Activated CD4-positive, CD25-positive, alpha-beta regulatory T cell treated with anti-CD3 and anti-CD28 coated beads, Interleukin-2, amount 50 U/mL, for 24 hours (primary cell): ENCODE data around the gene IL1RAP.
A peak's percentile ranks its signal among the peaks of the same experiment; 100 is the strongest.

Source experiments
- ATAC-seq, 2 donors: fragments of 150-1000 bp; cut with Tn5 transposase; one replicate each; pipeline ENCODE4 v1.10.0; 2021; ENCODE audit warnings: mild to moderate bottlenecking in 1 of 2, moderate library complexity in 1 of 2

IL1RAP gene

DNA sequence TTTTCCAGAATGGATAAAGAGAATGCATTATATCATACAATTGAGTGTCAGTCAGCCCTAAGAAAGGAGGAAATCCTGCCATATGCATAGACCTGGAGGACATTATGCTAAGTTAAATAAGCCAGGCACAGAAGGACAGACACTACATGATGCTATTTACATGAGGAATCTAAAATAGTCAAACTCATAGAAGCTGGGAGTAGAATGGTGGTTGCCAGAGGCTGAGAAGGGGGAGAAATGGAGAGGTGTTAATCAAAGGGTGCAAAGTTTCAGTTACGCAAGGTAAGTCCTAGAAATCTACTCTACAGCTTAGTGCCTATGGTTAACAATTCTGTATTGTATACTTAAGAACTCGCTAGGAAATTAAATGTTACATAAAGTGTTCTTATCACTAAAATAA lies 66.5 kb downstream of the IL1RAP start:
- no peak for ATAC-seq

DNA sequence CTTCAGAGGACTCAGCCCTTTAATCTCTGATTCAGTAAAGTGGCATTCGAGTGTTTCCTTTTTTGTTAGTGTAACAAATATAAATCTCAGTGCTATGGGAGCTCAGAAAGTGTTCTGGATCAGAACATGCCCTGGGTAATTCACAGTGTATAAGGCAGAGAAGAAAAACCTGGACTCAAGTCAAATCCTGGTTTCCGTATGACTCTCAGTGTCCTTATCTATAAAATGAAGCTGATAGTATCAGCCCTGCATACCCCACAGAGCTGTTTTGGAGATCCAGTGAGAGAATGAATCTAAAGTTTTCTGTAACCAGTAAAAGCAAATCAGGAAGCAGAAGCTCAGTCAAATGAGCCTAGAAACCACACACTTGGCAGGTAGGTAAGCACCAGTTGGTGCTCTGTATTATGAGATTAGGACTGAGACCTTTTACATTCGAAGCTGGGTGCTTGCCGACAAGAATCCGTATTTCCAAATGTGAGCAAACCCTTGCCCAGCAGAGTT lies 67.2 kb downstream of the IL1RAP start:
- no peak for ATAC-seq

DNA sequence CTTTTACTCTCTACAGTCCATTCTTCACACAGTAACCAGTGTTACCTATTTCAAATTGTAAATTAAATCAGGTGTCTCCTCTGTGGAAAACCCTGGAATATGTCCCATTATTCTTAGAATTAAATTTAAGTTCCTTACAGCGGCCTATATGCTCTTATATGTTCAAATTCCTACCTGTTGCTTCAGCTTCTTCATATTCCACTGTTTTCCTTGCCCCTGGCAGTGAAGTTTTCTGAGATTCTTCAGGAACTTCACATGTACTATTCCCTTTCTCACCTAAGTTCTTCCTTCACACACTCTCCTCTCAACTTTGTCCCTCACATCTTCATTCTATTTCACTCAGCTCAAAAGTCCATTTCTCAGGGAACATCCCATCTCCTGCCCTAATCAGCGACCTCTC lies 68.8 kb downstream of the IL1RAP start:
- ATAC-seq = no peak

GRCh38 chr3:190585805-190586630 lies 72.1 kb downstream of the IL1RAP start:
- peak; percentile 78 to 81 for ATAC-seq

- peak; percentile 79 to 84 for ATAC-seq
Measured at GRCh38 chr3:190586631-190587011, 72.7 kb downstream of the IL1RAP start.

DNA sequence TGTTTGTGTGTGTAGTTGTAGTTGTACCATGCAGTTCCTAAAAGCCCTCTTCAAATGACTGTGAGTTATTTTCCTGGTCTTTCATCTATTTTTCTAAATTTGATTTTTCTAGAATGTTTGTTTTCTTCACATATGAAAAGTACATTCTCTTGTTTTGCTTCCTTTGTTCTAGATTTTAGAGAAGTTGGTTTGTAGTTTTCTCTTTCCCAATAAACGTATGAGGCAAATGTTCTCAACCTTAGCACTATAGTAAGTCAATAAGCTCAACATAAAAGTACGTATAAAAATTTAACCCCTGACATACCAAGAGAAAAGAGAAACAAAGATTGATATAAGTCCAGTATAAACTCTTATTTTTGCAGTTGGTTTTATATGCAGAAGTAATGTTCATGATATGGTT lies 74.7 kb downstream of the IL1RAP start:
- no peak for ATAC-seq

DNA sequence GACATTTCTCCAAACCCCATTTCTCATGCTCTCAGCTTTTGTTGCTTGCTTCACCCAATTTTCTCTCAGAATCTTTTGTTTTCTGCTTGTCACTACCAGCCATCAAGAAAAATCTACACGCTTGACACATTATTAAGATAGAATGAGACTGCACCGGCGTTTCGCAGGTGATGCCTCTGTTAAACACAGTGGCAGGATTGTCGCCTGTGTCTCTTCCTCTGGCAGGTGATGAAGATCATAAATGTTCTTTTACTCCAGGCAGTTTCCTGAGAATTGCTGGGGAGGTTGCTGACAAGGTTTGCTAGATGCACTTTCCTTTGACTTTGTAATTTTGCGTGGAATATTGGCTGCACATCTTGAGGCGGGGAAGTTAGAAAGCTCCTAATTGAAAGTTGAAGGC lies 75.4 kb downstream of the IL1RAP start:
- ATAC-seq = no peak

DNA sequence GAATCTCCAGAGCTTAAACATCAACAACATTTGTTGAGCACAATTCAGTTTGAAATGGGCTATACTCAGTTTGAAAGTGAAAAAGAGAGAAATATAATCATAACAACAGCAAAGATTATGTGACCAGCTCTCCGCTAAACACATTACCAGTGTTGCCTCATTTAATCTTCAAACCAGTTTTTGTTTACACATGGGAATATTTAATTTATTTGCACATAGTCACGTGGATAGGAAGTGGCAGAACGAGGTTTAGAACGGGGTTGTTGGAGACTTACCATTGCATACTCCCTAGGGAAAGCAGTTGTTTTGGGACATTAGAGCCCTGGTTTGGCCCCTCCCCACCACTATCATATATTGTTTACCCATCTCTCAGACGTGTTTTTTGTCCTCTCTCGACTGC lies 77.2 kb downstream of the IL1RAP start:
- no peak for ATAC-seq

DNA sequence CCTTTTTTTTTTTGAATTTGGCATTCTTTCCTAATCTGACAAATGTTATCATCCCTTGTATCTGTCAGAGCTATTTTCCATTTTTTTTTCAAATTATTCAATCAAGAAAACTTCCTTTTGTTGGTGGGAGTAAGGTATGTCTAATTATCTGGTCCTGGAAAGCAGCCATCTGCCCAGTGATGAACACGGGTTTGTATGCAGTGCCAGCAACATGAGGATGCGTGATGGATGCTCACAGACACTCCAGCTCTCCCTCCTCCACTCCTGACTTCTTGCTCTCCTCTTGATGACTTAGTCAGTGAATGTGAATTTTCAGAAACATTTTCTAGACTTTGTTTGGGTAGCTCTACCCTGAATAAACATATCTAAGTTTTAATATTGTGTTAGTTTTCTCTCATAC lies 79.2 kb downstream of the IL1RAP start:
- ATAC-seq = no peak

- no peak for ATAC-seq
Measured at GRCh38 chr3:190594171-190594570, 80.3 kb downstream of the IL1RAP start.

DNA sequence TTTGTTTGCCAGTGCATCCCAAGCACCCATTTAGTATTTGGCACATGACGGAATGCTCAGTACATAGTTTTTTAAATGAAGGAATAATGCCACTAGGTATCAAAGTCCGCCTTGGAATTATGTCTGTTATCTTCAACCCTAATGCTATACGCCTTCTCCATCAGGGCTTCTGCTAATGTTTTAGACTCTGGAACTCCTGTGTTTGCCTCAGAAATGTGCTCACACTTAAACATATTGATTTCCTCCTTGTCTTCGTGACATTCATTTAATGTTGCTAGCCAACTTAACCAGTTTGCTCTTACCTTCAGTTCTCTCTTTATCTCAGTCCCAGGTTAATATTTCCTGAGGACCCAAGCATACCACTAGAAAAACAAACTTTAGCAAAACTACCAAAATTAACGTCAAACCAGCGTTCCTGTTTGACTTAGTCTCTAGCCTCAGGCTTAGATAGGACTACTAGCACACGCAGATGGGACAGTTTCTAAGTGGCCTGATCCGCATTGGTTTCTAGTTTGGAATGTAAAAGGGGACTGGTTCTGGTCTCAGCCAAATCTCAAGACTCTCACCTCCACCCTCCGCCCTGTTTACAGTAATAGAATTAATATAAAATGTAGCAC lies 81.4 kb downstream of the IL1RAP start:
- no peak for ATAC-seq

DNA sequence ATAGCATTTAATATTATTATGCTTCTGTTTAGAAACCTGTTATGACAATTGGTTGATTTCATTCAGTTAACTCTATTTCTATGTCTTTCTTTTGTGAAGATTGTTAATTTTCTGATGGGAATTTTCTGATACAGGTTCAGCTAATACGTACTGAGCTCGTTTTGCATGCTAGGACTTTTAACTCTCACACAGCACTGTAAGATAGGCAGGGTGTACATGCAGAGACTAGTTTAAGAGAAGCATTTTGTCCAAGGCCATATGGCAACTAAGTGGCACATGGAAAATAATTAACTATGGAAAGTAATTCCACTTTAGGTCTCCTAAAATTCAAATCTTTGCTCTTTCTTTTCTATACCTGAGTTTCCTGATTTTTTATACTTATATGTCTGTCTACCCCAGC lies 81.9 kb downstream of the IL1RAP start:
- no peak for ATAC-seq

DNA sequence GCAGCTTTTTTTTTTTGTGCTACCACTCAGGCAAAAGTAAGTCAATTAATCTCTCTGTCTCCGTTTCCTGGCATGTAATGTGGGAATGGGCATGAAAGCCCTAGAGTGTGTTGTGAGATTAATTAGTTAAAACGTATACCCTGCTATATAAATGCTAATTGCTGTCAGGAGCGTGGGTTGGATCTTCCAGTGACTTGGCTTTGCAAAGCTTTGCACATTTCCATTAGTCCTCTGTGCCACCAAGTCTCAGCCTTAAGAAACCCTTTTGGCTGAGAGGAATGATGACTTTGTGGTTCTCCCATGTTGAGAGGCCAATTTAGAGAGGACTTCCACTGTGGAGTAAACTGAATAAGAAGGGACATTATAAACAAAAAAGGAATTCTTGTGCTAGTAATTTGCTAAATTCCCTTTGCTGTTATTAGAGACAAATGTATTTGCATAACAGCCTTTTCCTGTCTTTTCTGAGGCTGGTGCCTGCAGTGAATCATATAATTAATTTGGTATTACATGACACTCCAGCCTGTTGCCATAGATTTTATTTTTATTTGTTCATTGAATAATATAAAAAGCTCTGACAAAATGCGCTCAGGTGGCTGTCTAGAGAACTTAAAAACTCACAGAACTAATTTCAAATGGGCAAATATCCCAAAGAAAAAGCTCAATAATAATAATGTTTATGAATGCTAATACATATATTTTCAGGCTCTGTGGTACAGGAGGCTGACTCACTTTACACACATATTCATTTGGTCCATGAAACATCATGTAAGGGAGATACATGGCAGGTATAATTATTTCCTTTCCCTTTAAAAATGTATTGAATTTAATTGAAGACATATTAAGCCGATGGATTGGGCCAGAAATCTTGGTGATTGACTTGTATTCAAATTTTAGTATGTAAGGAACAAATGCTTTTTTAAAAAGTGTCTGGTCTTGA lies 82.7 kb downstream of the IL1RAP start:
- ATAC-seq = peak in 1 of 2 donors; percentile 48

- no peak for ATAC-seq
Measured at GRCh38 chr3:190597291-190597690, 83.4 kb downstream of the IL1RAP start.

GRCh38 chr3:190601622-190602021 lies 87.7 kb downstream of the IL1RAP start:
- ATAC-seq = no peak

- no peak for ATAC-seq
Measured at GRCh38 chr3:190605385-190605784, 91.5 kb downstream of the IL1RAP start.

- ATAC-seq = no peak
Measured at GRCh38 chr3:190606596-190606995, 92.7 kb downstream of the IL1RAP start.

DNA sequence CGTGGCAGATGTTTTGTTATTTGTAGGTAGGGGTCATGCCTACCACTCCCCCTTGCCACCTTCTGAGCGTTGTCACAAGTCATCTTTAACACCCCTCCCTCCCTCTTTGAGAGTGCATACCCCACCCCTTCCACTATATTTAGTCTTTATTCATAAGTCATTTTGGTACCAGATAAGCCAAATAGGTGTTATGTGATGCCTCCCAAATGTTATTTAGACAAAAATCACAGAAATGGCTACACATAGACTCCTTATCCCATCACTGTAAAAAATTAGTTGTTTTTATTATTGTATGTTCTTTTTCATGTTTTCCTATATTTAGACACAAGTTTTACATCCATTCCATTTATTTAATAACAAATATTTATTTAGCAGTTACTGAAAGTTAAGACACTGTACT lies 93.1 kb downstream of the IL1RAP start:
- ATAC-seq = no peak

- no peak for ATAC-seq
Measured at GRCh38 chr3:190608850-190609589, 95.1 kb downstream of the IL1RAP start.

- ATAC-seq = no peak
Measured at GRCh38 chr3:190614226-190615059, 100.6 kb downstream of the IL1RAP start.

DNA sequence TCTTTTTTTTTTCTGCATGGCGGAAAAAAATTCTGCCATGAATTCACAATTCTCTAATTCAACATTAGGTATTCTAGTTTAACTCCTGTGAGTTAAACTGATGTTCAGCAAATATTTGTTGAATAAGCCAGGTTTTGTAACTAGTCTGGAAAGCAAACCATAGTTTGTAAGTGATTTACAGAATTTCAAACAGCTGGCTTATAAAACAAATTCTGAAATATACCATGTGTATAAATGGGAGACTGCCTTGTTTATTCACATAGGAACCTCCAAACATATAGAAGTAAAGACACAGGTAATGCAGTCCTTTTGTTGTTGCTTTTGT lies 101.1 kb downstream of the IL1RAP start:
- no peak for ATAC-seq

DNA sequence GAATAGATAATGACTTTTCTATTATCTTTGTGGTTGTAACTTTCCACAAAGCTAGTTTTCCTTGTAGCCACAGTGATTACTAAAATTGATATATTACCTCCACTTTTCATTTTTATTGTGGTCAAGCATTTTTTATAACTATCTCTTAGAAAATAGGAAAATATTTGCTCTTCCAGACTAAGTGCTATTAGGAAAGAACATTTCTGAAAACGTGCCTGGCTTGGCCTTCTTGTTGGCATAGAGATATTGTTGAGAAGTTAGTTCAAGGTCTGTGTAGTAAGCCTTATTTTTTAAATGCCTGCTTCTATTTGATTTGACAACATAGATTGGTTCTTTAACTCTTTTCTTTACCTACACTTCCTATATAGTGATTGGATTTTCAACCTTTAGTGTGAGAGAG lies 101.7 kb downstream of the IL1RAP start:
- ATAC-seq = no peak
